ENCODE data around the gene HMGB1.

DNA sequence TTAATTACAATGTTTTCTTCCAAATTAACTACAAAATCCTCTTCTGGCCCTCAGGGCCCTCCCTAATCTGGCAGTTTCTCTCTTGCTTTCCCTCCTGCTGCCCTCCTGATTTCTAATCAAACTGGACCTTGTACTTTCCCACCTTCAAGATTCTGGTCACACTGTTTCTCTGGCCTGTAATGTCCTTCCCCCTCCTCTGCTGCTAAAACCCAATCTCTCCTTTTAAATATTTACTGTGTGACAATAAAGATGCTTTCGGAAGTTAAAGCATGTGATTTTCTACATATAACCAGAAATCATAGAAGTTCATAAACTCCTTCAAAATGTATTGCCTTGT is 14.1 kb upstream of the HMGB1 start:
- TF ChIP-seq, protein P1, sequence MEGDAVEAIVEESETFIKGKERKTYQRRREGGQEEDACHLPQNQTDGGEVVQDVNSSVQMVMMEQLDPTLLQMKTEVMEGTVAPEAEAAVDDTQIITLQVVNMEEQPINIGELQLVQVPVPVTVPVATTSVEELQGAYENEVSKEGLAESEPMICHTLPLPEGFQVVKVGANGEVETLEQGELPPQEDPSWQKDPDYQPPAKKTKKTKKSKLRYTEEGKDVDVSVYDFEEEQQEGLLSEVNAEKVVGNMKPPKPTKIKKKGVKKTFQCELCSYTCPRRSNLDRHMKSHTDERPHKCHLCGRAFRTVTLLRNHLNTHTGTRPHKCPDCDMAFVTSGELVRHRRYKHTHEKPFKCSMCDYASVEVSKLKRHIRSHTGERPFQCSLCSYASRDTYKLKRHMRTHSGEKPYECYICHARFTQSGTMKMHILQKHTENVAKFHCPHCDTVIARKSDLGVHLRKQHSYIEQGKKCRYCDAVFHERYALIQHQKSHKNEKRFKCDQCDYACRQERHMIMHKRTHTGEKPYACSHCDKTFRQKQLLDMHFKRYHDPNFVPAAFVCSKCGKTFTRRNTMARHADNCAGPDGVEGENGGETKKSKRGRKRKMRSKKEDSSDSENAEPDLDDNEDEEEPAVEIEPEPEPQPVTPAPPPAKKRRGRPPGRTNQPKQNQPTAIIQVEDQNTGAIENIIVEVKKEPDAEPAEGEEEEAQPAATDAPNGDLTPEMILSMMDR (IDR thresholded peaks at IDR 0.05), result no peak
- TF ChIP-seq POLR2A (IDR thresholded peaks at IDR 0.05; ENCODE audit: low read depth) (no peak), POLR2AphosphoS5 (IDR thresholded peaks at IDR 0.05) (no peak), EP300 (IDR thresholded peaks at IDR 0.05) (no peak)
